HTERT RPE-1 (cell line): ENCODE results near the gene FAIM2.

ENCODE experiments used
- in situ Hi-C: fragments of 300-500 bp; cut with MboI; formaldehyde crosslinking; loops from 4 replicates; pipeline ENCODE4 v1.14.3; 2020; ENCODE audit warnings: low sequenced_read_pairs

The FAIM2 gene

GRCh38 chr12:49921299-49921698 lies 17.6 kb upstream of the FAIM2 start:
- in situ Hi-C loops: no loop called here

GRCh38 chr12:49920915-49921286 lies 17.2 kb upstream of the FAIM2 start:
- in situ Hi-C loops: no loop called here

GRCh38 chr12:49920241-49920914 lies 16.7 kb upstream of the FAIM2 start:
- in situ Hi-C loops: no loop called here

- in situ Hi-C loops: no loop called here
These were observed 14.1 kb upstream of the FAIM2 start for GRCh38 chr12:49917788-49918173.

GRCh38 chr12:49917166-49917787 lies 13.6 kb upstream of the FAIM2 start:
- in situ Hi-C loops: no loop called here

GRCh38 chr12:49916129-49916919 lies 12.6 kb upstream of the FAIM2 start:
- in situ Hi-C loops: no loop called here

- in situ Hi-C loops: no loop called here
These were observed 8.9 kb upstream of the FAIM2 start for GRCh38 chr12:49912345-49913255.

GRCh38 chr12:49911213-49911605 lies 7.5 kb upstream of the FAIM2 start:
- in situ Hi-C loops: no loop called here

GRCh38 chr12:49910331-49911212 lies 6.9 kb upstream of the FAIM2 start:
- in situ Hi-C loops: no loop called here

GRCh38 chr12:49909826-49910225 lies 6.1 kb upstream of the FAIM2 start:
- in situ Hi-C loops: no loop called here

- in situ Hi-C loops: no loop called here
These were observed 5.7 kb upstream of the FAIM2 start for GRCh38 chr12:49909356-49909755.

- in situ Hi-C loops: no loop called here
These were observed 3.7 kb upstream of the FAIM2 start for GRCh38 chr12:49907352-49907751.

- in situ Hi-C loops: no loop called here
These were observed 2.1 kb upstream of the FAIM2 start for GRCh38 chr12:49905718-49906314.

- in situ Hi-C loops: no loop called here
These were observed 901 bp upstream of the FAIM2 start for GRCh38 chr12:49904601-49905000.

GRCh38 chr12:49903351-49903699 lies 375 bp downstream of the FAIM2 start:
- in situ Hi-C loops: no loop called here

- in situ Hi-C loops: no loop called here
These were observed 1.0 kb downstream of the FAIM2 start for GRCh38 chr12:49902399-49903350.

GRCh38 chr12:49901986-49902385 lies 1.7 kb downstream of the FAIM2 start:
- in situ Hi-C loops: no loop called here

GRCh38 chr12:49901026-49901425 lies 2.7 kb downstream of the FAIM2 start:
- in situ Hi-C loops: no loop called here

GRCh38 chr12:49900371-49900770 lies 3.3 kb downstream of the FAIM2 start:
- in situ Hi-C loops: no loop called here
